Measurements from ENCODE around the gene ACTL8. TPM values are rescaled to one million over a fixed set of nuclear protein-coding genes. Genes with fewer than 3 reads are reported as not detected.

The ACTL8 gene
- total RNA-seq, 1 donor from 2014 or later: not detected

GRCh38 chr1:17839641-17840196, 84.6 kb downstream of the ACTL8 start:
- DNase-seq (ENCODE audit: low read depth): no peak
- H3K36me3 ChIP-seq (ENCODE audit: control insufficient read depth, insufficient read depth, low read length): no peaks in the 10 kb centered on the region
- TF ChIP-seq, protein P1, sequence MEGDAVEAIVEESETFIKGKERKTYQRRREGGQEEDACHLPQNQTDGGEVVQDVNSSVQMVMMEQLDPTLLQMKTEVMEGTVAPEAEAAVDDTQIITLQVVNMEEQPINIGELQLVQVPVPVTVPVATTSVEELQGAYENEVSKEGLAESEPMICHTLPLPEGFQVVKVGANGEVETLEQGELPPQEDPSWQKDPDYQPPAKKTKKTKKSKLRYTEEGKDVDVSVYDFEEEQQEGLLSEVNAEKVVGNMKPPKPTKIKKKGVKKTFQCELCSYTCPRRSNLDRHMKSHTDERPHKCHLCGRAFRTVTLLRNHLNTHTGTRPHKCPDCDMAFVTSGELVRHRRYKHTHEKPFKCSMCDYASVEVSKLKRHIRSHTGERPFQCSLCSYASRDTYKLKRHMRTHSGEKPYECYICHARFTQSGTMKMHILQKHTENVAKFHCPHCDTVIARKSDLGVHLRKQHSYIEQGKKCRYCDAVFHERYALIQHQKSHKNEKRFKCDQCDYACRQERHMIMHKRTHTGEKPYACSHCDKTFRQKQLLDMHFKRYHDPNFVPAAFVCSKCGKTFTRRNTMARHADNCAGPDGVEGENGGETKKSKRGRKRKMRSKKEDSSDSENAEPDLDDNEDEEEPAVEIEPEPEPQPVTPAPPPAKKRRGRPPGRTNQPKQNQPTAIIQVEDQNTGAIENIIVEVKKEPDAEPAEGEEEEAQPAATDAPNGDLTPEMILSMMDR (IDR thresholded peaks at IDR 0.05; ENCODE audit: insufficient read depth, low read length, severe bottlenecking): no peak
- no peak for FAIRE-seq
- no peak overlapping the region for H3K4me3 ChIP-seq (ENCODE audit: low read depth, low read length)
- H3K27me3 ChIP-seq (ENCODE audit: control insufficient read depth, insufficient read depth, low read length): no peaks in the 10 kb centered on the region

DNA sequence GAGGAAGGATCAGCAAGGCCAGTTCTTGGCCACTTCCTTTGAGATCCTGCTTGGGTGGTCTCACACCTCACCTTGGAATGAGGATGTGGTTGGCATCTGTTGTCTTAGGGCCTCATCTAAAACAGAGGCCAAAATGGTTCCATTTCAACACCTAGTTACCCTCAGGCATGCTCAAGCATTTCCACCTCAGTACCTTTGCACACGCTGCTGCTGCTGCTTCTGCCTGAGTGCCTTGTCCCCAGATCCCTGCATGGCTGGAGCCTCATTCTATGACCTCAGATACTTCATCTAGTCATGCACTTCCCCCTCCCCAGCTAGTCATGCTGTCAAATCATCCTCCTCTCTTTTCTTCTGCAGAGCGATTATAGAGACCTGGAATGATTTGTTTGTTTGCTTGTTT, 86.8 kb downstream of the ACTL8 start:
- no peak for DNase-seq (ENCODE audit: low read depth)
- no peak for FAIRE-seq
- Histone ChIP-seq H3K4me3 (ENCODE audit: low read depth, low read length) (no peak overlapping the region), H3K36me3 (ENCODE audit: control insufficient read depth, insufficient read depth, low read length) (no peaks in the 10 kb centered on the region), H3K27me3 (ENCODE audit: control insufficient read depth, insufficient read depth, low read length) (no peaks in the 10 kb centered on the region)
- TF ChIP-seq, protein P1 (IDR thresholded peaks at IDR 0.05; ENCODE audit: insufficient read depth, low read length, severe bottlenecking): no peak

DNA sequence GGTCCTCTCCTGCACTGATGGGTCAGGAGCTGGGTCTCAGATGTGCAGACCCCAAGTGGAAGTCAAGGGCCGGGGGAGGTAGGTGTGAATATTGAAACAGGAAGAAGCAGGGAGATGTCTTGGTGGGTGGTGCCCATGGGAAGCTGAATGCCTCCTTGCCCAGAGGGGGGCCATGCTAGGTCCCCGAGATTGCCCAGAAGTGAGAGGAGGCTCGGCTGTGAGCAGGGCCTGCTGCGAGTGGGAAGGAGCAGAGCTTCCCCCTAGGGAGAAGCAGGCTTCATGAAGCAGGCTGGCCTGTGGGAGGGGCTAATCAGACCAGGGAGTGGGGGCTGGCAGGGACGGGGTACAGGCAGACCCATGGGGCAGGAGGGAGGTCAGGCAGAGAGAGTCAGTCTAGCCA, 87.6 kb downstream of the ACTL8 start:
- TF ChIP-seq, protein P1 (IDR thresholded peaks at IDR 0.05; ENCODE audit: insufficient read depth, low read length, severe bottlenecking): no peak
- no peaks in the 10 kb centered on the region for H3K36me3 ChIP-seq (ENCODE audit: control insufficient read depth, insufficient read depth, low read length)
- FAIRE-seq: no peak
- DNase-seq (ENCODE audit: low read depth): no peak
- no peaks in the 10 kb centered on the region for H3K27me3 ChIP-seq (ENCODE audit: control insufficient read depth, insufficient read depth, low read length)
- no peak overlapping the region for H3K4me3 ChIP-seq (ENCODE audit: low read depth, low read length)

GRCh38 chr1:17844185-17844826, 89.2 kb downstream of the ACTL8 start:
- no peak for FAIRE-seq
- TF ChIP-seq, protein P1 (IDR thresholded peaks at IDR 0.05; ENCODE audit: insufficient read depth, low read length, severe bottlenecking): no peak

GRCh38 chr1:17845583-17845982, 90.5 kb downstream of the ACTL8 start:
- Histone ChIP-seq H3K27me3 (ENCODE audit: control insufficient read depth, insufficient read depth, low read length) (no peaks in the 10 kb centered on the region), H3K4me3 (ENCODE audit: low read depth, low read length) (no peak overlapping the region), H3K36me3 (ENCODE audit: control insufficient read depth, insufficient read depth, low read length) (no peaks in the 10 kb centered on the region)
- FAIRE-seq (no peak), DNase-seq (ENCODE audit: low read depth) (no peak)
- TF ChIP-seq, protein P1 (IDR thresholded peaks at IDR 0.05; ENCODE audit: insufficient read depth, low read length, severe bottlenecking): no peak

More at GRCh38 chr1:17844185-17844826, 89.2 kb downstream of the ACTL8 start:
- DNase-seq (ENCODE audit: low read depth): no peak
- Histone ChIP-seq H3K27me3 (ENCODE audit: control insufficient read depth, insufficient read depth, low read length) (no peaks in the 10 kb centered on the region), H3K4me3 (ENCODE audit: low read depth, low read length) (no peak overlapping the region), H3K36me3 (ENCODE audit: control insufficient read depth, insufficient read depth, low read length) (no peaks in the 10 kb centered on the region)

GRCh38 chr1:17846341-17846740, 91.2 kb downstream of the ACTL8 start:
- H3K27me3 ChIP-seq (ENCODE audit: control insufficient read depth, insufficient read depth, low read length): no peaks in the 10 kb centered on the region
- H3K4me3 ChIP-seq (ENCODE audit: low read depth, low read length): no peak overlapping the region
- TF ChIP-seq, protein P1 (IDR thresholded peaks at IDR 0.05; ENCODE audit: insufficient read depth, low read length, severe bottlenecking): no peak
- DNase-seq (ENCODE audit: low read depth) (no peak), FAIRE-seq (no peak)
- H3K36me3 ChIP-seq (ENCODE audit: control insufficient read depth, insufficient read depth, low read length): no peaks in the 10 kb centered on the region

Data from bronchial epithelial cell (primary cell).